NOMO-1 (cell line): ENCODE results near the gene C1orf94.

ENCODE experiments used
- DNase-seq, 2 experiments: peaks; one replicate each; lab custom pipeline; 2025; ENCODE audit not compliant: unreplicated experiment in 2 of 2; lab: John Stamatoyannopoulos, UW

C1orf94 gene

GRCh38 chr1:34176830-34177603 is at the start of gene C1orf94:
TSS of gene C1orf94 (plus strand) at chr1:34176907. CDS start at chr1:34177790, 883 bp downstream.
- DNase-seq, result no peak

GRCh38 chr1:34127006-34128000 is 49.4 kb upstream of the C1orf94 start:
- no peak for DNase-seq

GRCh38 chr1:34128186-34128889 is 48.4 kb upstream of the C1orf94 start:
- no peak for DNase-seq

- no peak for DNase-seq
These were observed 47.1 kb upstream of the C1orf94 start for GRCh38 chr1:34129630-34130029.

- DNase-seq, result no peak
These were observed 46.4 kb upstream of the C1orf94 start for GRCh38 chr1:34130306-34130705.

- no peak for DNase-seq
These were observed 45.1 kb upstream of the C1orf94 start for GRCh38 chr1:34131396-34132160.

- DNase-seq, result no peak
These were observed 44.6 kb upstream of the C1orf94 start for GRCh38 chr1:34132161-34132420.

GRCh38 chr1:34137411-34137810 is 39.3 kb upstream of the C1orf94 start:
- no peak for DNase-seq

GRCh38 chr1:34140011-34140676 is 36.6 kb upstream of the C1orf94 start:
- peak; percentile 51 to 62 for DNase-seq

GRCh38 chr1:34143975-34144374 is 32.7 kb upstream of the C1orf94 start:
- no peak for DNase-seq

GRCh38 chr1:34144766-34145165 is 31.9 kb upstream of the C1orf94 start:
- no peak for DNase-seq

GRCh38 chr1:34147301-34147700 is 29.4 kb upstream of the C1orf94 start:
- DNase-seq, result no peak

- no peak for DNase-seq
These were observed 27.2 kb upstream of the C1orf94 start for GRCh38 chr1:34149501-34149900.

GRCh38 chr1:34153246-34153645 is 23.5 kb upstream of the C1orf94 start:
- DNase-seq, result no peak

GRCh38 chr1:34155860-34156259 is 20.8 kb upstream of the C1orf94 start:
- DNase-seq, result no peak

GRCh38 chr1:34156739-34157138 is 20.0 kb upstream of the C1orf94 start:
- DNase-seq, result no peak

- DNase-seq, result peak; percentile 62 to 84
These were observed 13.6 kb upstream of the C1orf94 start for GRCh38 chr1:34162852-34163766.

GRCh38 chr1:34163792-34164731 is 12.6 kb upstream of the C1orf94 start:
- peak in 1 of 2 experiments; percentile 4 for DNase-seq
